Sigmoid colon (tissue), 7 donors: ENCODE results near the gene FGFBP1. TPM values are rescaled to one million over a fixed set of nuclear protein-coding genes. Genes with fewer than 3 reads are reported as not detected.

Source experiments
- DNase-seq: peaks from one replicate; pipeline ENCODE4 v3.0.0-alpha.2; 2019
- H3K27ac ChIP-seq, 4 donors: fragments of 200-600 bp; sonication (generic); one replicate each; pipeline ENCODE4 v1.5.1; 2016 to 2019; ENCODE audit warnings: mild to moderate bottlenecking in 1 of 4
- H3K27me3 ChIP-seq, 3 donors: fragments of 200-600 bp; sonication (generic); one replicate each; pipeline ENCODE4 v1.5.1; 2019; ENCODE audit warnings: mild to moderate bottlenecking in 1 of 3
- H3K36me3 ChIP-seq, 4 donors: fragments of 200-600 bp; sonication (generic); one replicate each; pipeline ENCODE4 v1.5.1; 2016 to 2019
- H3K4me1 ChIP-seq, 4 donors: fragments of 200-600 bp; sonication (generic); one replicate each; pipeline ENCODE4 v1.5.1; 2017 to 2019
- H3K4me3 ChIP-seq, 4 donors: fragments of 200-600 bp; sonication (generic); one replicate each; pipeline ENCODE4 v1.5.1; 2017 to 2019; ENCODE audit warnings: mild to moderate bottlenecking in 2 of 4, moderate library complexity in 1 of 4
- H3K9me3 ChIP-seq, 4 donors: fragments of 200-600 bp in 3 of 4; sonication (generic) in 3 of 4; one replicate each; pipeline versions ENCODE4 v1.5.1 to v1.6.1; 2013 to 2019
- CTCF ChIP-seq, 4 experiments: fragments of 450-650 bp in 3 of 4; fragments of 200-600 bp in 1 of 4; IDR thresholded peaks; one replicate each; pipeline ENCODE4 v1.5.1; 2016 to 2019; ENCODE audit warnings: antibody characterized with exemption in 4 of 4, mild to moderate bottlenecking in 3 of 4, moderate library complexity in 2 of 4
- EP300 ChIP-seq, 4 donors: sonication (generic); formaldehyde crosslinking; IDR thresholded peaks; one replicate each; pipeline ENCODE4 v1.6.1; 2017; ENCODE audit warnings: antibody characterized with exemption in 4 of 4
- POLR2A ChIP-seq, 2 donors: fragments of 450-650 bp; IDR thresholded peaks; one replicate each; pipeline ENCODE4 v1.6.1; 2016; ENCODE audit warnings: antibody characterized with exemption in 2 of 2, mild to moderate bottlenecking in 2 of 2, moderate library complexity in 2 of 2
- POLR2AphosphoS5 ChIP-seq, 4 donors: sonication (generic); formaldehyde crosslinking; IDR thresholded peaks; one replicate each; pipeline ENCODE4 v1.6.1; 2017; ENCODE audit warnings: antibody characterized with exemption in 4 of 4
- WGBS, 2 donors: extraction: QIAGEN DNeasy Blood & Tissue Kit; methylation state at CpG; one replicate each; pipeline ENCODE4 v1.1.7; 2013; 5-methylcytosine and 5-hydroxymethylcytosine counted together
- intact Hi-C: fragments of 100-400 bp; cut with DNase I; formaldehyde crosslinking; loops from one replicate; pipeline ENCODE4 v1.15.1; 2023
- polyA plus RNA-seq, 3 donors: library from polyadenylated mRNA; stranded (reverse); fragments of 200-250 nt; gene quantifications; one replicate each; pipeline ENCODE4 v1.2.3, GENCODE V29; 2013
- total RNA-seq, 4 donors: library from RNA; depleted of rRNA; stranded (reverse); fragments of >200 nt; gene quantifications; one replicate each; pipeline ENCODE4 v1.1.0, GENCODE V29; 2016
- donor health status: healthy with polysubstance abuse.
- donor health status: Bipolar disorder and iron deficiency.
- donor health status: healthy.

Gene FGFBP1
- total and polyA plus RNA-seq, 7 donors = 1.4 to 78.7 (median 8.0) TPM; not detected in 3

GRCh38 chr4:15948826-15949225 lies 10.3 kb upstream of the FGFBP1 start:
- Histone ChIP-seq H3K4me3 (no peak overlapping the region), H3K36me3 (no peaks in the 10 kb centered on the region), H3K27ac (no peak overlapping the region), H3K4me1 (no peaks in the 10 kb centered on the region), H3K9me3 (no peaks in the 10 kb centered on the region), H3K27me3 (no peaks in the 10 kb centered on the region)
- TF ChIP-seq POLR2A (IDR thresholded peaks at IDR 0.05) (no peak), EP300 (IDR thresholded peaks at IDR 0.05) (no peak), CTCF (IDR thresholded peaks at IDR 0.05) (no peak), POLR2AphosphoS5 (IDR thresholded peaks at IDR 0.05) (no peak)
- no peak for DNase-seq
- intact Hi-C loops = no loop called here
- WGBS, 2 donors = 90 to 91% methylated on average over 9 of the region's 9 CpGs

- no peaks in the 10 kb centered on the region for H3K36me3 ChIP-seq
- intact Hi-C loops = no loop called here
- H3K9me3 ChIP-seq = no peaks in the 10 kb centered on the region
- no peak overlapping the region for H3K4me3 ChIP-seq
- DNase-seq = no peak
- H3K27me3 ChIP-seq = no peaks in the 10 kb centered on the region
- TF ChIP-seq EP300 (IDR thresholded peaks at IDR 0.05) (no peak), POLR2A (IDR thresholded peaks at IDR 0.05) (no peak), CTCF (IDR thresholded peaks at IDR 0.05) (no peak), POLR2AphosphoS5 (IDR thresholded peaks at IDR 0.05) (no peak)
- no peak overlapping the region for H3K27ac ChIP-seq
- 91 to 95% methylated on average over 8 of the region's 8 CpGs for WGBS, 2 donors
- H3K4me1 ChIP-seq = no peaks in the 10 kb centered on the region
These were observed 9.1 kb upstream of the FGFBP1 start for GRCh38 chr4:15947684-15948083.

GRCh38 chr4:15945516-15945915 lies 7.0 kb upstream of the FGFBP1 start:
- H3K4me1 ChIP-seq = no peaks in the 10 kb centered on the region
- no peak overlapping the region for H3K27ac ChIP-seq
- H3K4me3 ChIP-seq = no peak overlapping the region
- TF ChIP-seq EP300 (IDR thresholded peaks at IDR 0.05) = no peak
- TF ChIP-seq POLR2A (IDR thresholded peaks at IDR 0.05) = no peak
- TF ChIP-seq CTCF (IDR thresholded peaks at IDR 0.05) = no peak
- no peak for TF ChIP-seq POLR2AphosphoS5 (IDR thresholded peaks at IDR 0.05)
- 81 to 91% methylated on average over 1 of the region's 1 CpG for WGBS, 2 donors
- DNase-seq = no peak
- intact Hi-C loops = no loop called here
- H3K27me3 ChIP-seq = no peaks in the 10 kb centered on the region
- no peaks in the 10 kb centered on the region for H3K36me3 ChIP-seq
- no peaks in the 10 kb centered on the region for H3K9me3 ChIP-seq

GRCh38 chr4:15944895-15945294 lies 6.4 kb upstream of the FGFBP1 start:
- intact Hi-C loops = no loop called here
- no peaks in the 10 kb centered on the region for H3K27me3 ChIP-seq
- no peak overlapping the region for H3K27ac ChIP-seq
- no peak overlapping the region for H3K4me3 ChIP-seq
- WGBS, 2 donors = 81 to 91% methylated on average over 2 of the region's 2 CpGs
- no peak for DNase-seq
- no peak for TF ChIP-seq POLR2A (IDR thresholded peaks at IDR 0.05)
- no peak for TF ChIP-seq EP300 (IDR thresholded peaks at IDR 0.05)
- TF ChIP-seq CTCF (IDR thresholded peaks at IDR 0.05) = no peak
- TF ChIP-seq POLR2AphosphoS5 (IDR thresholded peaks at IDR 0.05) = no peak
- H3K9me3 ChIP-seq = no peaks in the 10 kb centered on the region
- H3K36me3 ChIP-seq = no peaks in the 10 kb centered on the region
- no peaks in the 10 kb centered on the region for H3K4me1 ChIP-seq

GRCh38 chr4:15942283-15942682 lies 3.7 kb upstream of the FGFBP1 start:
- peaks cover 0 to 3% (median 0%) of the 10 kb centered on the region in 3 donors for H3K27me3 ChIP-seq
- no peaks in the 10 kb centered on the region for H3K36me3 ChIP-seq
- H3K4me1 ChIP-seq = no peaks in the 10 kb centered on the region
- intact Hi-C loops = no loop called here
- no peak for DNase-seq
- WGBS, 2 donors = 89 to 97% methylated on average over 1 of the region's 1 CpG
- H3K9me3 ChIP-seq = no peaks in the 10 kb centered on the region
- H3K4me3 ChIP-seq = no peak overlapping the region
- no peak for TF ChIP-seq EP300 (IDR thresholded peaks at IDR 0.05)
- no peak for TF ChIP-seq CTCF (IDR thresholded peaks at IDR 0.05)
- TF ChIP-seq POLR2A (IDR thresholded peaks at IDR 0.05) = no peak
- TF ChIP-seq POLR2AphosphoS5 (IDR thresholded peaks at IDR 0.05) = no peak
- H3K27ac ChIP-seq = no peak overlapping the region
